ENCODE results near the gene COX19. TPM values are rescaled to one million over a fixed set of nuclear protein-coding genes. Genes with fewer than 3 reads are reported as not detected.

Gene COX19
- polyA plus RNA-seq, 4 donors: 10.3 to 17.0 (median 14.8) TPM

GRCh38 chr7:918118-918425 lies 57.3 kb downstream of the COX19 start:
- DNase-seq (ENCODE audit: low read depth in 4 of 4, low spot score in 2 of 4): no peak

GRCh38 chr7:917255-918117 lies 57.9 kb downstream of the COX19 start:
- no peak for DNase-seq (ENCODE audit: low read depth in 4 of 4, low spot score in 2 of 4)

GRCh38 chr7:916291-916941 lies 58.9 kb downstream of the COX19 start:
- DNase-seq (ENCODE audit: low read depth in 4 of 4, low spot score in 2 of 4): no peak

Other genes with a start within 250 kb of the COX19 start
- 10 to 100 TPM; 29.2 to 45.5 (median 36.3) TPM for gene DNAAF5, start 248.8 kb downstream of the COX19 start, polyA plus RNA-seq (ENCODE audit: insufficient read length in 4 of 4)
- gene PRKAR1B, start 248.3 kb downstream of the COX19 start, polyA plus RNA-seq (ENCODE audit: insufficient read length in 4 of 4): 10 to 100 TPM; 39.3 to 48.7 (median 42.8) TPM
- gene SUN1, start 143.1 kb downstream of the COX19 start, polyA plus RNA-seq (ENCODE audit: insufficient read length in 4 of 4): 100 to 1,000 TPM; 107 to 191 (median 147) TPM
- gene GET4, start 99.0 kb downstream of the COX19 start, polyA plus RNA-seq (ENCODE audit: insufficient read length in 4 of 4): 10 to 100 TPM; 29.7 to 67.4 (median 51.2) TPM
- 10 to 100 TPM; 11.5 to 22.3 (median 18.5) TPM for gene ADAP1, start 20.9 kb downstream of the COX19 start, polyA plus RNA-seq (ENCODE audit: insufficient read length in 4 of 4)
- gene CYP2W1, start 7.6 kb upstream of the COX19 start, polyA plus RNA-seq (ENCODE audit: insufficient read length in 4 of 4): 1 to 10 TPM; 1.9 to 6.1 (median 2.9) TPM
- gene GPR146, start 69.0 kb upstream of the COX19 start, polyA plus RNA-seq (ENCODE audit: insufficient read length in 4 of 4): 1 to 10 TPM; 1.9 to 5.5 (median 4.3) TPM
- gene GPER1, start 112.6 kb upstream of the COX19 start, polyA plus RNA-seq (ENCODE audit: insufficient read length in 4 of 4): 1 to 10 TPM; 5.0 to 6.9 (median 6.6) TPM
- 10 to 100 TPM; 18.6 to 25.9 (median 25.0) TPM for gene ZFAND2A, start 184.6 kb upstream of the COX19 start, polyA plus RNA-seq (ENCODE audit: insufficient read length in 4 of 4)

Data from left renal cortex interstitium (tissue), 4 donors.